K562 (cell line): ENCODE results near the gene NXPE2. TPM values are rescaled to one million over a fixed set of nuclear protein-coding genes. Genes with fewer than 3 reads are reported as not detected.

Experiments used
- ATAC-seq: fragments of 200-7000 bp; cut with Tn5 transposase; 3 replicates; pipeline ENCODE4 v1.9.1; 2020; ENCODE audit warnings: moderate library complexity
- BruUV-seq: library from RNA; stranded (reverse); fragments of 400-500 nt; replicated peaks from 2 replicates; lab custom pipeline; 2021; lab: Mats Ljungman, UMichigan
- CTCF ChIA-PET: fragments of 300-600 bp; formaldehyde crosslinking; extraction: SDS; loops from one replicate; lab custom pipeline; 2021; ENCODE audit warnings: low intra/inter-chr PET ratio; lab: Yijun Ruan, JAX
- POLR2A ChIA-PET: fragments of 300-600, 350-650 bp; sonication (Branson Sonifier 250); formaldehyde crosslinking; extraction: SDS; loops from one replicate; lab custom pipeline; 2021; ENCODE audit warnings: antibody characterized with exemption, inconsistent platforms; lab: Yijun Ruan, JAX
- DNase-seq, 4 experiments: peaks; one replicate each; pipeline versions ENCODE4 v3.0.0 to v3.0.0-alpha.2; 2011 to 2018; ENCODE audit warnings: low spot score in 3 of 4, mixed read lengths in 3 of 4; ENCODE audit errors: extremely low read depth in 1 of 4
- FAIRE-seq: peaks from 2 replicates; lab custom pipeline; 2011; peaks lifted over from hg19 to GRCh38; lab: Jason Lieb, UNC
- H2AFZ ChIP-seq: 2 replicates; pipeline ENCODE4 v1.6.0; 2011; ENCODE audit warnings: low read depth, low read length, control low read depth, inconsistent platforms
- H3K27ac ChIP-seq: fragments of 200-600 bp; 3 replicates; pipeline ENCODE4 v1.8.0; 2011; ENCODE audit warnings: low read depth, mild to moderate bottlenecking, control low read depth, inconsistent platforms, low read length, moderate library complexity, mixed read lengths; ENCODE audit errors: extremely low read depth
- H3K27me3 ChIP-seq, 2 experiments: fragments of 300-600 bp in 1 of 2; 2 replicates in 1 of 2; 3 replicates in 1 of 2; pipeline versions ENCODE4 v1.6.0 to v1.8.0; 2011; ENCODE audit warnings: inconsistent platforms in 2 of 2, low read length in 2 of 2, mild to moderate bottlenecking in 1 of 2, mixed read lengths in 1 of 2, moderate library complexity in 1 of 2; ENCODE audit not compliant: control insufficient read depth in 2 of 2, insufficient read depth in 2 of 2
- H3K36me3 ChIP-seq: fragments of 300-600 bp; 3 replicates; pipeline ENCODE4 v1.8.0; 2011; ENCODE audit warnings: mild to moderate bottlenecking, low read length, inconsistent platforms; ENCODE audit not compliant: control insufficient read depth, insufficient read depth
- H3K4me1 ChIP-seq, 2 experiments: fragments of 200-600 bp in 1 of 2; replicated peaks in 1 of 2; 2 replicates in 1 of 2; 3 replicates in 1 of 2; pipeline versions ENCODE4 v1.5.1 to v1.8.0; 2011; ENCODE audit warnings: inconsistent platforms in 2 of 2, low read length in 2 of 2, mild to moderate bottlenecking in 1 of 2, mixed read lengths in 1 of 2, moderate library complexity in 1 of 2; ENCODE audit not compliant: control insufficient read depth in 2 of 2, insufficient read depth in 2 of 2
- H3K4me2 ChIP-seq: 2 replicates; pipeline ENCODE4 v1.6.1; 2011; ENCODE audit warnings: low read length, control low read depth, inconsistent platforms, mixed read lengths; ENCODE audit not compliant: insufficient read depth
- H3K4me3 ChIP-seq: fragments of 200-600 bp; sonication (generic), shearing (Covaris generic); 2 replicates; pipeline ENCODE4 v1.5.1; 2016; ENCODE audit warnings: control low read depth, inconsistent platforms
- H3K79me2 ChIP-seq: fragments of 200-600 bp; 3 replicates; pipeline ENCODE4 v1.8.0; 2011; ENCODE audit warnings: low read length, inconsistent platforms; ENCODE audit not compliant: control insufficient read depth, insufficient read depth
- H3K9ac ChIP-seq, 2 experiments: 2 replicates each; pipeline versions ENCODE4 v1.6.0 to v1.6.1; 2011; ENCODE audit warnings: low read depth in 2 of 2, low read length in 2 of 2, control low read depth in 1 of 2, inconsistent platforms in 1 of 2, mild to moderate bottlenecking in 1 of 2, mixed read lengths in 1 of 2; ENCODE audit not compliant: insufficient read depth in 1 of 2
- H3K9me1 ChIP-seq: one replicate; pipeline ENCODE4 v1.6.0; 2011; ENCODE audit warnings: inconsistent platforms, mild to moderate bottlenecking, low read length, moderate library complexity; ENCODE audit not compliant: control insufficient read depth, insufficient read depth
- H3K9me3 ChIP-seq: replicated peaks from 2 replicates; pipeline ENCODE4 v1.5.1; 2011; ENCODE audit warnings: low read depth, low read length, inconsistent platforms; ENCODE audit not compliant: control insufficient read depth, insufficient read depth
- H4K20me1 ChIP-seq: replicated peaks from 2 replicates; pipeline ENCODE4 v1.6.1; 2011; ENCODE audit warnings: low read length, inconsistent platforms, mixed read lengths; ENCODE audit not compliant: control insufficient read depth, insufficient read depth
- AFF4 ChIP-seq: sonication (generic); formaldehyde crosslinking; IDR thresholded peaks from 2 replicates; pipeline ENCODE4 v1.8.0; 2023; ENCODE audit warnings: mild to moderate bottlenecking, missing genetic modification reagents
- BCOR ChIP-seq: fragments of 450-650 bp; IDR thresholded peaks from 2 replicates; pipeline ENCODE4 v1.6.1; 2016
- CBFA2T3 ChIP-seq: fragments of 450-650 bp; IDR thresholded peaks from 2 replicates; pipeline ENCODE4 v1.6.1; 2017
- CREB3L1 ChIP-seq: fragments of 450-650 bp; IDR thresholded peaks from 2 replicates; pipeline ENCODE4 v1.6.1; 2014; ENCODE audit warnings: low read depth, mild to moderate bottlenecking, moderate library complexity, borderline replicate concordance
- CREM ChIP-seq: IDR thresholded peaks from 2 replicates; pipeline ENCODE4 v1.6.1; 2014; ENCODE audit warnings: antibody characterized with exemption, low read depth
- CSDE1 ChIP-seq, 2 experiments: fragments of 450-650 bp; IDR thresholded peaks; 2 replicates each; pipeline ENCODE4 v1.6.1; 2016; ENCODE audit warnings: mild to moderate bottlenecking in 1 of 2
- MEIS2 ChIP-seq: fragments of 450-650 bp; IDR thresholded peaks from 2 replicates; pipeline ENCODE4 v1.6.1; 2014; ENCODE audit warnings: mild to moderate bottlenecking; ENCODE audit not compliant: partially characterized antibody
- PTTG1 ChIP-seq: fragments of 450-650 bp; IDR thresholded peaks from 2 replicates; pipeline ENCODE4 v1.6.1; 2016; ENCODE audit warnings: low read depth, mild to moderate bottlenecking, missing genetic modification characterization, missing compliant biosample characterization
- SNRNP70 ChIP-seq: fragments of 200-400 bp; formaldehyde crosslinking; optimal IDR thresholded peaks from 2 replicates; pipeline ENCODE3; 2017; ENCODE audit warnings: low read depth, low read length
- SRSF7 ChIP-seq: fragments of 200-400 bp; formaldehyde crosslinking; optimal IDR thresholded peaks from 2 replicates; pipeline ENCODE3; 2017; ENCODE audit warnings: mild to moderate bottlenecking, low read depth, low read length
- YBX1 ChIP-seq: fragments of 450-650 bp; IDR thresholded peaks from 2 replicates; pipeline ENCODE4 v1.7.1; 2016; ENCODE audit warnings: mild to moderate bottlenecking
- ZNF175 ChIP-seq: fragments of 200-800 bp; sonication (Bioruptor generic); IDR thresholded peaks from 2 replicates; pipeline ENCODE4 v1.6.1; 2016; ENCODE audit warnings: low read depth, mild to moderate bottlenecking, missing genetic modification characterization, missing compliant biosample characterization
- ZNF282 ChIP-seq: sonication (generic); formaldehyde crosslinking; IDR thresholded peaks from 2 replicates; pipeline ENCODE4 v1.8.1; 2023; ENCODE audit warnings: missing genetic modification reagents
- ZNF518B ChIP-seq: fragments of 250-450 bp; sonication (Bioruptor Pico); IDR thresholded peaks from 2 replicates; pipeline ENCODE4 v1.5.0; 2021; ENCODE audit warnings: mild to moderate bottlenecking, moderate library complexity
- WGBS: fragments of 100-300 bp; shearing (Covaris generic); methylation state at CpG from one replicate; pipeline ENCODE4 v1.1.6; 2016; ENCODE audit warnings: low coverage, mixed read lengths; ENCODE audit not compliant: insufficient coverage; ENCODE audit errors: missing lambda C conversion rate; 5-methylcytosine and 5-hydroxymethylcytosine counted together
- in situ Hi-C: fragments of 300-500 bp; cut with MboI; formaldehyde crosslinking; loops from 4 replicates; pipeline ENCODE4 v1.15.0; 2018; ENCODE audit warnings: inconsistent platforms, mixed read lengths
- intact Hi-C: fragments of 100-400 bp; cut with micrococcal nuclease; formaldehyde crosslinking; loops from 2 replicates; pipeline ENCODE4 v1.14.2; 2022
- polyA plus RNA-seq, 8 experiments: library from polyadenylated mRNA; depleted of rRNA in 4 of 8; stranded (reverse) in 5 of 8; unstranded in 3 of 8; fragments of >200 nt; fragmentation: Nextera tagmentation in 2 of 8; fragmentation: Illumina TruSeq in 1 of 8; extraction: Ambion mirVana in 2 of 8; extraction: Trizol in 1 of 8; gene quantifications; 2 replicates each; pipeline versions ENCODE4 v1.2.1 to v1.2.3, GENCODE V29; 2011 to 2014; ENCODE audit warnings: inconsistent platforms in 1 of 8, missing spikeins in 1 of 8
- total RNA-seq, 7 experiments: library from RNA; depleted of rRNA in 6 of 7; stranded (reverse); fragments of >200 nt in 6 of 7; fragmentation: Illumina TruSeq in 2 of 7; extraction: Trizol in 2 of 7; gene quantifications; 2 replicates each; pipeline versions ENCODE4 v1.2.1 to v1.2.3, GENCODE V29; 2011 to 2021; ENCODE audit warnings: low replicate concordance in 1 of 7

The NXPE2 gene
- total and polyA plus RNA-seq, 9 of the 15 experiments (the other 6 are each of a cell fraction or from before 2014, with no cell fraction given), result not detected

DNA sequence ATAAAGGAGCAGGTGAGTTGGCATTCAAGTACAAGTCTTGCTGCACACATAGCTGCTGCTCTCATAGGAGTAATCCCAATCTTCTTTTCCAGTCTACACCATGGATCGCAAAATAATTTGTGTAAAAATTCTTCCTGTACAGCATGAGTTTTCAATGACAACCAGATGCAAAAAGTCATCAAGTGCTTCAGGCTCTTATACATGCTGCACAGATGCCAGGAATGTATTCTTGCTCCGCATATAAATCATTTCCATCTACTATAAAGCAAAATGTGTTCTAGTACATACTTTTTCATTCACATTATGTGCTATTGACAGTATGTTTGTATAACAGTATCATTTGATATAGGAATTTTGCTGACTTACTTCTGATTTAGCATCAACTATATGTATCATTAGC lies 35.4 kb downstream of the NXPE2 start:
- ATAC-seq (no peak), DNase-seq (no peak), FAIRE-seq (no peak)
- Histone ChIP-seq H3K4me3 (no peak overlapping the region), H3K27ac (no peak overlapping the region), H2AFZ (no peak overlapping the region), H3K79me2 (no peaks in the 10 kb centered on the region), H3K9me1 (no peaks in the 10 kb centered on the region), H3K9me3 (no peaks in the 10 kb centered on the region), H3K4me1 (no peaks in the 10 kb centered on the region), H4K20me1 (no peaks in the 10 kb centered on the region), H3K27me3 (no peaks in the 10 kb centered on the region), H3K36me3 (no peaks in the 10 kb centered on the region), H3K9ac (no peak overlapping the region), H3K4me2 (no peak overlapping the region)
- CTCF ChIA-PET, result no interaction called here
- 0% methylated on average over 2 of the region's 2 CpGs for WGBS
- no TSS peak for BruUV-seq
- in situ Hi-C loops, result no loop called here
- POLR2A ChIA-PET, result no interaction called here
- intact Hi-C loops, result no loop called here
- TF ChIP-seq CBFA2T3 (no peak), YBX1 (no peak), SNRNP70 (no peak), CSDE1 (IDR thresholded peaks at IDR 0.05) (no peak), MEIS2 (no peak), CREM (no peak), ZNF518B (CRISPR knock-in tag) (no peak), BCOR (no peak), AFF4 (no peak), SRSF7 (no peak), CREB3L1 (no peak), ZNF282 (CRISPR knock-in tag) (no peak), PTTG1 (no peak), ZNF175 (CRISPR knock-in tag) (no peak)
